Testis (tissue), 3 donors: ENCODE data around the gene SNAP25. TPM values are rescaled to one million over a fixed set of nuclear protein-coding genes. Genes with fewer than 3 reads are reported as not detected.

ENCODE experiments used
- DNase-seq: peaks from one replicate; pipeline ENCODE4 v3.0.0-alpha.2; 2019
- H3K27ac ChIP-seq, 2 donors: fragments of 200-600 bp; sonication (generic); one replicate each; pipeline ENCODE4 v1.5.1; 2019
- H3K27me3 ChIP-seq: fragments of 200-600 bp; sonication (generic); one replicate; pipeline ENCODE4 v1.5.1; 2019
- H3K36me3 ChIP-seq: fragments of 200-600 bp; sonication (generic); one replicate; pipeline ENCODE4 v1.5.1; 2017; ENCODE audit warnings: low read depth; ENCODE audit errors: missing control alignments
- H3K4me1 ChIP-seq: fragments of 200-600 bp; sonication (generic); one replicate; pipeline ENCODE4 v1.5.1; 2019
- H3K4me3 ChIP-seq, 2 donors: fragments of 200-600 bp; sonication (generic); one replicate each; pipeline ENCODE4 v1.5.1; 2017 to 2019
- H3K9me3 ChIP-seq: fragments of 200-600 bp; sonication (generic); one replicate; pipeline ENCODE4 v1.5.1; 2017
- CTCF ChIP-seq, 3 experiments: fragments of 450-650 bp in 2 of 3; fragments of 200-600 bp in 1 of 3; sonication (generic) in 1 of 3; IDR thresholded peaks; one replicate each; pipeline ENCODE4 v1.5.1; 2016 to 2019; ENCODE audit warnings: antibody characterized with exemption in 3 of 3, mild to moderate bottlenecking in 2 of 3, moderate library complexity in 1 of 3
- POLR2A ChIP-seq: fragments of 450-650 bp; IDR thresholded peaks from one replicate; pipeline ENCODE4 v1.6.1; 2017; ENCODE audit warnings: antibody characterized with exemption, mild to moderate bottlenecking, moderate library complexity
- WGBS, 2 donors: methylation state at CpG; one replicate each; pipeline ENCODE4 v1.1.5; 2018; 5-methylcytosine and 5-hydroxymethylcytosine counted together
- intact Hi-C: fragments of 100-400 bp; cut with DNase I; formaldehyde crosslinking; loops from one replicate; pipeline ENCODE4 v1.15.1; 2023; ENCODE audit warnings: low total_unique reads
- polyA plus RNA-seq: library from polyadenylated mRNA; stranded (reverse); fragments of 350-450 nt; fragmentation: Illumina TruSeq; extraction: RNeasy Lipid Tissue Mini Kit (QIAGEN cat#74804); gene quantifications from one replicate; pipeline ENCODE4 v1.2.3, GENCODE V29; 2014; ENCODE audit warnings: low read depth, low replicate concordance; ENCODE audit not compliant: insufficient read depth
- total RNA-seq, 2 donors: library from RNA; depleted of rRNA; stranded (reverse); fragments of >200 nt; gene quantifications; one replicate each; pipeline ENCODE4 v1.2.3, GENCODE V29; 2016

Gene SNAP25
- total and polyA plus RNA-seq, 3 donors from 2014 or later: 8.0 to 13.7 (median 11.3) TPM

GRCh38 chr20:10344953-10345352 lies 126.3 kb downstream of the SNAP25 start:
- no peak overlapping the region for H3K4me3 ChIP-seq
- no peaks in the 10 kb centered on the region for H3K9me3 ChIP-seq
- no peaks in the 10 kb centered on the region for H3K36me3 ChIP-seq
- no peak for DNase-seq
- H3K4me1 ChIP-seq: no peaks in the 10 kb centered on the region
- 87 to 91% methylated on average over 6 of the region's 6 CpGs for WGBS, 2 donors
- no peak overlapping the region for H3K27ac ChIP-seq
- intact Hi-C loops: no loop called here
- H3K27me3 ChIP-seq: no peaks in the 10 kb centered on the region
- TF ChIP-seq CTCF (IDR thresholded peaks at IDR 0.05) (no peak), POLR2A (no peak)

GRCh38 chr20:10347086-10347880 lies 128.7 kb downstream of the SNAP25 start:
- DNase-seq: no peak
- Histone ChIP-seq H3K9me3 (no peaks in the 10 kb centered on the region), H3K27ac (no peak overlapping the region), H3K36me3 (no peaks in the 10 kb centered on the region), H3K27me3 (no peaks in the 10 kb centered on the region), H3K4me3 (no peak overlapping the region), H3K4me1 (no peaks in the 10 kb centered on the region)
- intact Hi-C loops: no loop called here
- 73 to 79% methylated on average over 3 of the region's 3 CpGs for WGBS, 2 donors
- TF ChIP-seq POLR2A (no peak), CTCF (IDR thresholded peaks at IDR 0.05) (no peak)

- Histone ChIP-seq H3K9me3 (no peaks in the 10 kb centered on the region), H3K4me1 (no peaks in the 10 kb centered on the region), H3K36me3 (no peaks in the 10 kb centered on the region), H3K27me3 (no peaks in the 10 kb centered on the region), H3K27ac (no peak overlapping the region), H3K4me3 (no peak overlapping the region)
- DNase-seq: no peak
- TF ChIP-seq CTCF (IDR thresholded peaks at IDR 0.05) (no peak), POLR2A (no peak)
- WGBS, 2 donors: 75 to 88% methylated on average over 3 of the region's 3 CpGs
- intact Hi-C loops: no loop called here
Observed at GRCh38 chr20:10349118-10349517, 130.5 kb downstream of the SNAP25 start.

- no peak for DNase-seq
- no peak for TF ChIP-seq CTCF (IDR thresholded peaks at IDR 0.05)
- TF ChIP-seq POLR2A: no peak
- no peaks in the 10 kb centered on the region for H3K36me3 ChIP-seq
- no peak overlapping the region for H3K27ac ChIP-seq
- H3K4me1 ChIP-seq: no peaks in the 10 kb centered on the region
- intact Hi-C loops: no loop called here
- H3K27me3 ChIP-seq: no peaks in the 10 kb centered on the region
- no peak overlapping the region for H3K4me3 ChIP-seq
- no peaks in the 10 kb centered on the region for H3K9me3 ChIP-seq
- 86 to 93% methylated on average over 9 of the region's 9 CpGs for WGBS, 2 donors
Observed at GRCh38 chr20:10350188-10350842, 131.7 kb downstream of the SNAP25 start.
